ENCODE data around the gene RBPJ. TPM values are rescaled to one million over a fixed set of nuclear protein-coding genes. Genes with fewer than 3 reads are reported as not detected.

The RBPJ gene
- total RNA-seq, 2 experiments from 2014 or later: 114 to 118 TPM

DNA sequence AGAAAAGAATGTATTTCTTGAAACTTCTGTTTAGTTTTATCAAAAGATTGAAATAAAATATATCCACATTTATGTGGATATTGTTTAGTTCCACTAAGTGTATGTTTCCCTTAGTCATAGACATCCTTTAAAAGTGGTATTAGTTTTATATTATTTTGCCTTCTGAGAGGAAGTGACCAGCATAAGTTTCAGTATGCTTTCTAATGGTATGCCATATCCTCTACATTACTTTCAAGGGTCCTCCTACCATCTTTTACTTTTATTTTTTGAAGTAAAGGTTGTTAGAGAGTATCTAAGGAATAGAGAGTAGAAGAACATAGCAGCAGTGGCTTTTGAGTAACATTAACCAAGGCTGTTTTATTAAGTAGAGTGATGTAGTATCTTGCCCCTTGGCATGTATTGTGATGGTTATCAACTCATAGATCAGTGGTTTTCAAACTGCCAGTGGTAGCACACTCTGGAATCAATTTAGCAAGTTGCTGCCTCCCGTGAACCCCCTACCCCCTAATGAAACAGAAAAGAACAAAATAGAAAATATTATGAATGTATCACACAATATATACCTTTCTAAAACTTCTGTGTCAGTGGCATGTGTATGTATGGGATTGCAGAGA is 44.8 kb downstream of the RBPJ start:
- Mint-ChIP-seq H3K27me3 (ENCODE audit: low read depth) (no peaks in the 10 kb centered on the region), H3K36me3 (ENCODE audit: low read depth) (peaks cover 19% of the 10 kb centered on the region), H3K9me3 (no peaks in the 10 kb centered on the region), H3K4me1 (ENCODE audit: low read depth) (peaks cover 37% of the 10 kb centered on the region), H3K4me3 (no peak overlapping the region), H3K27ac (no peak overlapping the region)
- intact Hi-C loops (cut with micrococcal nuclease): no loop called here
- CTCF ChIA-PET: no interaction called here
- no peak for DNase-seq

DNA sequence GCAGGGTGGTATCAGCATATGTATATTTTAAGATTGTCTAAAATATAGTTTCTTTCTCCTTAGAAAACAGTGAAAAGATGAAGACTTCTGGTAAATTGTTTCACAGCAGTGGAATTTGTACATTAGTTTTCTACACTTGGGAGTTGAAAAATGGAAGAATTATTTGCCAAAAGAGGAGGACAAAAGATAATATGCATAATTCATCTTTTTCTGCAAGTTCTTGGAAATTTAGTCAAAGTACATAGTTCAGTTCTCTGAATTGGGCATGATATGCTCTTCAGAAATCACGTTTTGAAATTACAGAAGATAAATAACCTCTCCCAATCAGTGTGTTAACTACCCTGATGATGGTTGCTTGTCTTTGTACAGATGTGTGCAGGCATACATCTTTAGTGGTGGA is 47.0 kb downstream of the RBPJ start:
- no peak overlapping the region for H3K27ac Mint-ChIP-seq
- no peaks in the 10 kb centered on the region for H3K9me3 Mint-ChIP-seq
- H3K36me3 Mint-ChIP-seq (ENCODE audit: low read depth): peaks cover 19% of the 10 kb centered on the region
- CTCF ChIA-PET: no interaction called here
- DNase-seq: no peak
- H3K4me3 Mint-ChIP-seq: no peak overlapping the region
- no peaks in the 10 kb centered on the region for H3K27me3 Mint-ChIP-seq (ENCODE audit: low read depth)
- H3K4me1 Mint-ChIP-seq (ENCODE audit: low read depth): peaks cover 32% of the 10 kb centered on the region
- intact Hi-C loops (cut with micrococcal nuclease): no loop called here

DNA sequence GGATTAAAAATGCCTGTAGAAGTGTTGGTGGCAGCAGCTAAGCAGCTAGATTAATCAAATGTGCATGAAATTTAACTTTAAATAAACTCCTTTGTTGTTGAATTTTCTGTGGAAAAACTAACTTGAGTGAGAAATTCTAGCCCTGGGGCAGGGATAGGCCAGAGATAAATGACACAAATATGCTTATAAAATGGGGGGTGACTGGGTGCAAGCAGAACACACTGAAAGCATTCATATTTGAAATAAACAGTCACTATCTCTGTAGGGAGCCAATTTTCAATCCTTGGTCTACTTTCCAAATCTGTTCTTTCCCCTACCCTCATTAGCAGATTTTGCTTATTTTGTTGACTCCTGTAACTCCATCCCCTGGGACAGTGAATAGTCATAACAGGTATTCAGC is 47.9 kb downstream of the RBPJ start:
- CTCF ChIA-PET: no interaction called here
- Mint-ChIP-seq H3K9me3 (no peaks in the 10 kb centered on the region), H3K27ac (no peak overlapping the region), H3K4me1 (ENCODE audit: low read depth) (peaks cover 38% of the 10 kb centered on the region), H3K4me3 (no peak overlapping the region), H3K36me3 (ENCODE audit: low read depth) (peaks cover 20% of the 10 kb centered on the region), H3K27me3 (ENCODE audit: low read depth) (no peaks in the 10 kb centered on the region)
- no peak for DNase-seq
- intact Hi-C loops (cut with micrococcal nuclease): no loop called here

DNA sequence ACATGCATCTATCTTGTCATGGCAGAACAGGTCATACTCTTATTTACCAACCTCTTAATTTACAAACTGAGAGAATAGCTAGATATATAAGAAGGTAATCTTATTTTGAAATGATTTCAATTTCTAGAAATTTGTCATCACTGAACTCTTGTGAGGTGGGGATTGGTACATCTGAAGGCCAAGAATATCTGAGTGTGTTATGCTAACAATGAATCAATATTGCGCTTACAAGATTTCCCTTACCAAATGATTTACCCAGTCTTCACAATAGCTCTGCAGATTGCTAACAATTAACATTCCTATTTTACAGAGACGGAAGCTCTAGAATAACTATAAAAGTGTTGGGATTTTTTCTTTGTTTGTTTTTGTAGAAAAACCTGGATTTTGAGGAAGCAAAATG is 48.3 kb downstream of the RBPJ start:
- Mint-ChIP-seq H3K9me3 (no peaks in the 10 kb centered on the region), H3K36me3 (ENCODE audit: low read depth) (peaks cover 20% of the 10 kb centered on the region), H3K4me3 (no peak overlapping the region), H3K4me1 (ENCODE audit: low read depth) (peaks cover 39% of the 10 kb centered on the region), H3K27ac (no peak overlapping the region), H3K27me3 (ENCODE audit: low read depth) (no peaks in the 10 kb centered on the region)
- intact Hi-C loops (cut with micrococcal nuclease): no loop called here
- CTCF ChIA-PET: no interaction called here
- DNase-seq: no peak

DNA sequence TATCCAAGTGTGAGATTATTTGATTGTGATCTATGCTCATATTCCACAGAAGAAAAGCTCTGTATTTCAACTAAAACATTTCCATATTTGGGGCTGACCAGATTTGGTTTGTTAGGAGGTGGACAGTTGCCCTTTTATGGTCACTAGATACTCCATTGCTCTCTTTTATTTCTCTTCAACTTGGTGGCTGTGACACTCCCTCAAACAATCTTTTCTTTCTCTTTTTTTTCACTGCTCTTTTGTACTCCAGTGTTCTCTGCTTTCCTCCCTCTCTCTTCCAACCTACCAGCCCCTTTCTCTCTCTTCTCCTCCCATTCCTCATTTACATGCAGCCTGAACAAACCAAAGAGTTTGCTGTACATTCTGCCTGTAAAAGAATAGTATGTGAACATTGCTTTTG is 48.8 kb downstream of the RBPJ start:
- no peaks in the 10 kb centered on the region for H3K9me3 Mint-ChIP-seq
- no peaks in the 10 kb centered on the region for H3K27me3 Mint-ChIP-seq (ENCODE audit: low read depth)
- peaks cover 39% of the 10 kb centered on the region for H3K4me1 Mint-ChIP-seq (ENCODE audit: low read depth)
- CTCF ChIA-PET: no interaction called here
- H3K4me3 Mint-ChIP-seq: no peak overlapping the region
- DNase-seq: no peak
- intact Hi-C loops (cut with micrococcal nuclease): no loop called here
- H3K36me3 Mint-ChIP-seq (ENCODE audit: low read depth): peaks cover 22% of the 10 kb centered on the region
- H3K27ac Mint-ChIP-seq: no peak overlapping the region

DNA sequence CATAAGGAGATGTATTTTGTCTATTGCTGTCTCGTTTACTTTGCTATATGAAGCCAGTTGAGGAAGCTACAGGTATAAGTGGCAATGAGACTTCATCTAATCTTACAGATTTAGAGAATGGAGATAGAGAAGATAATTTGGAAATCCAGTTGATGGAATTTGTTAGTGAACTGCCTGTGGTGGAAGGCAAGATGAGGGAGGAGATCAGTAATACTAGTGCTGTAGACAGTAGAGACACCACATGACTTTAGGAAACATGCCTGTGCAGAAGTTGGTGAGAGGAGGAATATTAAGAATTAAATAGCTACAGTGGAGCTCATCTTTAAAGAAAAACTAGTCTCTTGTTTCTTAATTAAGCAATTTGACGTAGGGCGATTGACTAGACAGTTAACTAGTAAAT is 51.3 kb downstream of the RBPJ start:
- DNase-seq: no peak
- Mint-ChIP-seq H3K36me3 (ENCODE audit: low read depth) (peaks cover 25% of the 10 kb centered on the region), H3K27ac (no peak overlapping the region), H3K9me3 (no peaks in the 10 kb centered on the region), H3K4me3 (no peak overlapping the region), H3K27me3 (ENCODE audit: low read depth) (no peaks in the 10 kb centered on the region), H3K4me1 (ENCODE audit: low read depth) (peaks cover 53% of the 10 kb centered on the region)
- intact Hi-C loops (cut with micrococcal nuclease): loop anchor here (5.0 kb wide), 1 partner anchor 40 kb away; no protein-coding TSS in a partner anchor
- CTCF ChIA-PET: interaction anchor here (1.3 to 2.0 kb wide), 2 partner anchors 42 to 89 kb away, joined by 4 to 8 read pairs; no protein-coding TSS in a partner anchor

DNA sequence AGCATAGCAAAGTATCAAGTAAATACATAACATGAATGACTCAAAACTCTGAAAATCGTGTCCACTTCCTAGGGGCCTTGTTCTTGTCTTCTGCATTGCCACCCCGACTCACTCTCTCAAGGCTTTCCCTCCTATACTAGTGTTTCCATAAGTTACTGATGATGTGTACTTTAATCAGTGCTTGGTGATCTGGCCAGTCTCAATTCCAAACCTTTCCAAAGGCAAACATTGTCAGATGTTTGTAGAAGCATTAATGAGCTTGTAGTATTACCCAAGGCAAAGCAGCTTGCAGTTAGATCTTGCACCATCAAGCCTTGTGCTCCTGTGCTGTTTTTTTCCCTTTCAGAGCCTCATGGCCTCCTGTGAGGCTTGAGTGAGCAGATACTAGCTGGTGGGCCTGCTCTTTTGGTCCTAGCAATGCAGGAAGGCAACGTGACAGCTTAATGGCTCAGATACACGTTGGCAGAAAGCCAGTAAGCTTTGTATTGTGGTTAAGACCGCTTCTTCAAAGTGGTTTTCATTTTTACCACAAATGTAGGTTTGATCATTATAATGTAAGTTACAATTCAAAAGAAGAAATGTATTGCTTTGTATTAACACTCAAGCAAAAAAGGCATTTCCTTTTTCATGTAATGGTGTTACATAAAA is 51.8 kb downstream of the RBPJ start:
- no peak overlapping the region for H3K4me3 Mint-ChIP-seq
- intact Hi-C loops (cut with micrococcal nuclease): loop anchor here (5.0 kb wide), 1 partner anchor 40 kb away; no protein-coding TSS in a partner anchor

DNA sequence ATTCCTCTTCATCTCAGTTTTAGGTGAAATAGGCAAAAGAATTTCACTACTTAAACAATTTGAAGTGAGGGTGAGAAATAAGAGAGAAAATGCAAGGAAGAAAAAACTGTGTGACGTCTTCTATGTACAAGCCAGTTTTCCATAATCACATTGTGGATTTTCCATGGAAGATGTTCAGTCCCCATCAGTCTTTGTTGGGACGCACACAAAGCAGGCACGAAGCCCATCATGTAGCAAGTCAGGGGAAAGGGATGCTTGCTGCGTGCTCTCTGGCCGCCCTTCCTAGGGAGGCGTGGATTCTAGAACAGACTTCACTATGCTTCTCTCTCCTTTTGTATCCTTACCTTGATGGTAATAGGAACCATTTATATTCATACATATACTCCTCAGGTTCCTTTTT is 54.7 kb downstream of the RBPJ start:
- Mint-ChIP-seq H3K9me3 (no peaks in the 10 kb centered on the region), H3K4me1 (ENCODE audit: low read depth) (peaks cover 56% of the 10 kb centered on the region), H3K36me3 (ENCODE audit: low read depth) (peaks cover 12% of the 10 kb centered on the region), H3K27ac (no peak overlapping the region), H3K4me3 (no peak overlapping the region), H3K27me3 (ENCODE audit: low read depth) (no peaks in the 10 kb centered on the region)
- CTCF ChIA-PET: interaction anchor here (0.7 kb wide), 1 partner anchor 46 kb away, joined by 3 read pairs; no protein-coding TSS in a partner anchor
- intact Hi-C loops (cut with micrococcal nuclease): no loop called here
- no peak for DNase-seq

More for the DNA sequence above, 51.8 kb downstream of the RBPJ start:
- Mint-ChIP-seq H3K27ac (no peak overlapping the region), H3K9me3 (no peaks in the 10 kb centered on the region), H3K27me3 (ENCODE audit: low read depth) (no peaks in the 10 kb centered on the region), H3K4me1 (ENCODE audit: low read depth) (peaks cover 59% of the 10 kb centered on the region), H3K36me3 (ENCODE audit: low read depth) (peaks cover 23% of the 10 kb centered on the region)
- CTCF ChIA-PET: interaction anchor here (1.3 to 2.0 kb wide), 2 partner anchors 42 to 89 kb away, joined by 4 to 8 read pairs; no protein-coding TSS in a partner anchor
- peak; percentile 50 for DNase-seq

DNA sequence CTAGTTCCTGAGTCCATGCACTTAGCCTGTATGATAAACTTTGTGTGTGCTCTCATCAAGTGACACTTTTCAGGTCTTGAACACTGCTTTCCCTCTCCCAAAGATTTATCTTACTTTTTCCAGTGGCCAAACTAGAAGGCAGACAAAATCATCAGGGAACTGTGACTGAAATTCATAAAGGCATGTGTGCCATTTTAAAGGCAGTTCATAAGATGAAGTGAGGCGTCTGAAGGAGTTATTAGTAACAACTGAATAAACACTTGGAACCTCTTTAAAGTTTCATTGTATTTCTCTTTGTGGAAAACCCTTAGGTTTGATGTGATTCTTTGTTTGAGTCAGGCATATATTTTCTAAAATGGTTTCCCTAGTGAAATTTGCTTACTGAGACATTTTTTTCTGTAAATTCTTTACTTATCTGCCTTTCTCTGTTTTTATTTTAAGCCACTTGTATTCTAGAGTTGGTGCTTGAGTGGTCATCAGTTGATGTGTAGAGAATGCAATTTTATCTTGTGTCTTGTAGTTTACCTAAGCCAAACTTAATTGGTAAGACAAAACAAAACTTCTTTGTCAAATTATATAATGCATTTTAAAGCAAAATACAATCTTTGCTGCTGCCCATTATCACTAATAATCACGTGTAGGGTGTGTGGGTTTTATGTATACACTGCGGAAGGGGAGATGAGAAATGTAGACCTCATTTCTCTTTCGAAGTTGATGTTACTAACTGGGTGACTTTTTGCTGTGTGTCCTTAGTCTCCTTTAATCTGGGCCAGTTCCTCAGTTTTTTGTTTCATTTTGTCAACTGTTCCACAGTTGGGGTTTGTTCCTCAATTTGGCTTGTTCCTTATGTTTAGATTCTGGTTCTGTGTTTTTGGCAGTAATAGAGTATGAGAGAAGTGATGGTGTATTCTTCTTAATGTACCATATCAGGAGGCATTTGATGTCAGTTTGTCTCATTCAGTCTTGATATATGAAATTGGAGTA is 56.8 kb downstream of the RBPJ start:
- no peak overlapping the region for H3K27ac Mint-ChIP-seq
- CTCF ChIA-PET: no interaction called here
- intact Hi-C loops (cut with micrococcal nuclease): no loop called here
- H3K36me3 Mint-ChIP-seq (ENCODE audit: low read depth): peaks cover 11% of the 10 kb centered on the region
- no peaks in the 10 kb centered on the region for H3K27me3 Mint-ChIP-seq (ENCODE audit: low read depth)
- DNase-seq: no peak
- H3K4me1 Mint-ChIP-seq (ENCODE audit: low read depth): peaks cover 50% of the 10 kb centered on the region
- no peak overlapping the region for H3K4me3 Mint-ChIP-seq
- no peaks in the 10 kb centered on the region for H3K9me3 Mint-ChIP-seq

DNA sequence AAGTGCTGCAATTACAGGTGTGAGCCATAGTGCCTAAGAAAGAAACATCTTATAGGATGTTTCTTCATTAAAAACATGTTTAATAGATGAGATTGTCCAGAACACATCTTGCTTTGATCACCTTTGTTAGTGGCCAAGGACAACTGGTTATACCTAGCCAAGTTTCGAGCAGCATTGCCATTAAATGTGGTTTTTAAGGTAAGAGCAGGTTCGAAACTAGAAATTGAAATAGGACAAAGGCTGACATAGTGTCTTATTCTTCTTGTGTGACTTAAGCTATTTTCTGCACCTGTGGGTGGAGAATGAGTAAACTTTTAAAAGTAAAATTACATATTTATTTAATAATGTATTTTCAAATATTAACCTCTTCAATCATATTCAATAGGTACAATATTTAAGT is 59.0 kb downstream of the RBPJ start:
- no peaks in the 10 kb centered on the region for H3K9me3 Mint-ChIP-seq
- peaks cover 8% of the 10 kb centered on the region for H3K36me3 Mint-ChIP-seq (ENCODE audit: low read depth)
- peaks cover 44% of the 10 kb centered on the region for H3K4me1 Mint-ChIP-seq (ENCODE audit: low read depth)
- CTCF ChIA-PET: interaction anchor here (0.6 to 2.0 kb wide), 2 partner anchors 25 to 50 kb away, joined by 4 to 10 read pairs; no protein-coding TSS in a partner anchor
- intact Hi-C loops (cut with micrococcal nuclease): no loop called here
- no peak overlapping the region for H3K27ac Mint-ChIP-seq
- H3K4me3 Mint-ChIP-seq: no peak overlapping the region
- DNase-seq: no peak
- H3K27me3 Mint-ChIP-seq (ENCODE audit: low read depth): no peaks in the 10 kb centered on the region

DNA sequence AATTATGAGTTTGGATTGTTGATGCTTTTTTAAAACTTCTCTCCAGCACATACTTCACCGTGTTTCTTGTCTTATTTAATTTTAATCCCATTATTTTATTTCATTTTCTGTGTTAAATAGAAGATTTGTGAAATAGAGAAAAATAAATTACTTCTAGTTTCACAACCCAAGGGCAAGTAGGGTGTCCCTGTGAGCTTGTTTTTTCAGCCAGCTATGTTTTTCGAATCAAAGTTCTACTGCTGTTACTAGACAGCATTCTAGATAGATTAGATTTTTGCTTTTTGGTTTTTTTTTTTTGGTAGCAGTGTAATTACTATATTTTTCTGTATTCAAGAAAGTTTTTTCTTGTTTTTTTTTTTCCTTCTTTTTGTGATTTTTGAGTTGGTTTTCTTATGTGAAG is 59.9 kb downstream of the RBPJ start:
- H3K9me3 Mint-ChIP-seq: no peaks in the 10 kb centered on the region
- CTCF ChIA-PET: interaction anchor here (0.6 to 2.0 kb wide), 3 partner anchors 50 to 319 kb away, joined by 4 to 10 read pairs (median 5); no protein-coding TSS in a partner anchor
- H3K27ac Mint-ChIP-seq: no peak overlapping the region
- no peak overlapping the region for H3K4me3 Mint-ChIP-seq
- H3K4me1 Mint-ChIP-seq (ENCODE audit: low read depth): peaks cover 38% of the 10 kb centered on the region
- H3K27me3 Mint-ChIP-seq (ENCODE audit: low read depth): no peaks in the 10 kb centered on the region
- intact Hi-C loops (cut with micrococcal nuclease): no loop called here
- no peak for DNase-seq
- peaks cover 8% of the 10 kb centered on the region for H3K36me3 Mint-ChIP-seq (ENCODE audit: low read depth)

DNA sequence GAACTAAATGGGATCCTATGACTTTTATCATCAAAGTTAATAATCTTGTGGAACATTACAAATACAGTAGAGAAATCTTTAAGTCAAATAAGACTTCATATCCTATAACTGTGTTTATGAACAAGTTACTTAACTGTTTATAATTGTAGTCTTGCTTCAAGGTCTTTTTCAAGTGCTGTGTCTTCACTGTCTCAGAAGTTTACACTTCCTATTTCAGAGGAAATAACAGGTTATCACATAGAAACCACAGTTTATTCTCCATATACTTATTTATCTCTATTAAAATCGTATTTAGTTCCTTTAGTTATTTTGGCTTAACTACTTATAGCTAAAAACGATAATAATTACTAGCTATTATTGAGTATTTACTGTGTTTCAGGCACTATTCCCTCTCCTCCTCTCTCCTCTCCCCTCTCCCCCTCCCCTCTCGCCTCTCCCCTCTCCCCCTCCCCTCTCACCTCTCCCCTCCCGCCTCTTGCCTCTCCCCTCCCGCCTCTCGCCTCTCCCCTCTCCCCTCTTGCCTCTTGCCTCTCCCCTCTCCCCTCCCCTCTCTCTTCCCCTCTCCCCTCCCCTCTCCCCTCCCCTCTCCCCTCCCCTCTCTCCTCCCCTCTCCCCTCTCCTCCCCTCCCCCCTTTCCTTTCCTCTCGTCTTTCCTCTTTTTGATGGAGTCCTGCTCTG is 63.7 kb downstream of the RBPJ start:
- no peaks in the 10 kb centered on the region for H3K9me3 Mint-ChIP-seq
- H3K27me3 Mint-ChIP-seq (ENCODE audit: low read depth): no peaks in the 10 kb centered on the region
- H3K4me3 Mint-ChIP-seq: no peak overlapping the region
- intact Hi-C loops (cut with micrococcal nuclease): no loop called here
- no peak overlapping the region for H3K27ac Mint-ChIP-seq
- H3K4me1 Mint-ChIP-seq (ENCODE audit: low read depth): peaks cover 15% of the 10 kb centered on the region
- DNase-seq: no peak
- peaks cover 25% of the 10 kb centered on the region for H3K36me3 Mint-ChIP-seq (ENCODE audit: low read depth)
- CTCF ChIA-PET: no interaction called here
